K562 (cell line): ENCODE results near the gene ZSWIM3. TPM values are rescaled to one million over a fixed set of nuclear protein-coding genes. Genes with fewer than 3 reads are reported as not detected.
A peak's percentile ranks its signal among the peaks of the same experiment; 100 is the strongest.

ENCODE experiments used
- CBFA2T3 ChIP-seq: fragments of 450-650 bp; IDR thresholded peaks from 2 replicates; pipeline ENCODE4 v1.6.1; 2017
- NFYB ChIP-seq: IDR thresholded peaks from 2 replicates; pipeline ENCODE4 v1.6.1; 2011; ENCODE audit warnings: mild to moderate bottlenecking, moderate library complexity; ENCODE audit not compliant: insufficient read length; ENCODE audit errors: extremely low read depth
- NRF1 ChIP-seq, 2 experiments: fragments of 450-650 bp; IDR thresholded peaks in 1 of 2; conservative IDR thresholded peaks in 1 of 2; 2 replicates each; pipeline ENCODE4 v1.6.1; 2014; ENCODE audit warnings: mild to moderate bottlenecking in 2 of 2
- SAP30 ChIP-seq: fragments of 200-600 bp; sonication (generic); IDR thresholded peaks from 2 replicates; pipeline ENCODE4 v1.6.1; 2012; ENCODE audit warnings: borderline replicate concordance, low read depth, mild to moderate bottlenecking, moderate library complexity, low read length, control low read depth, inconsistent platforms; ENCODE audit not compliant: insufficient read depth, poor library complexity, severe bottlenecking
- ZNF184 ChIP-seq: sonication (generic); formaldehyde crosslinking; IDR thresholded peaks from 2 replicates; pipeline ENCODE4 v1.5.0; 2020; ENCODE audit warnings: missing genetic modification reagents
- polyA plus RNA-seq, 8 experiments: library from polyadenylated mRNA; depleted of rRNA in 4 of 8; stranded (reverse) in 5 of 8; unstranded in 3 of 8; fragments of >200 nt; fragmentation: Nextera tagmentation in 2 of 8; fragmentation: Illumina TruSeq in 1 of 8; extraction: Ambion mirVana in 2 of 8; extraction: Trizol in 1 of 8; gene quantifications; 2 replicates each; pipeline versions ENCODE4 v1.2.1 to v1.2.3, GENCODE V29; 2011 to 2014; ENCODE audit warnings: inconsistent platforms in 1 of 8, missing spikeins in 1 of 8
- total RNA-seq, 7 experiments: library from RNA; depleted of rRNA in 6 of 7; stranded (reverse); fragments of >200 nt in 6 of 7; fragmentation: Illumina TruSeq in 2 of 7; extraction: Trizol in 2 of 7; gene quantifications; 2 replicates each; pipeline versions ENCODE4 v1.2.1 to v1.2.3, GENCODE V29; 2011 to 2021; ENCODE audit warnings: low replicate concordance in 1 of 7
- TF ChIP-seq, protein P1 (sequence below): IDR thresholded peaks from 2 replicates; pipeline ENCODE4 v1.6.1; 2016; ENCODE audit warnings: missing genetic modification characterization, missing compliant biosample characterization
- TF ChIP-seq, protein P2 (sequence below): sonication (generic); formaldehyde crosslinking; IDR thresholded peaks from 2 replicates; pipeline ENCODE4 v1.8.1; 2023; ENCODE audit warnings: mild to moderate bottlenecking, missing genetic modification reagents
- TF ChIP-seq, protein P3 (sequence below): fragments of 150-350 bp; IDR thresholded peaks from 2 replicates; pipeline ENCODE4 v1.6.1; 2014; ENCODE audit warnings: low read depth, mild to moderate bottlenecking, low read length, borderline replicate concordance
- TF ChIP-seq, protein P4 (sequence below): sonication (generic); formaldehyde crosslinking; IDR thresholded peaks from 2 replicates; pipeline ENCODE4 v1.8.1; 2023; ENCODE audit warnings: missing genetic modification reagents, mild to moderate bottlenecking, borderline replicate concordance
- TF ChIP-seq, protein P5 (sequence below), 2 experiments: fragments of 450-650 bp in 1 of 2; sonication (generic) in 1 of 2; formaldehyde crosslinking in 1 of 2; IDR thresholded peaks in 1 of 2; conservative IDR thresholded peaks in 1 of 2; 2 replicates each; pipeline versions ENCODE4 v1.6.1 to v1.8.1; 2016 to 2023; ENCODE audit warnings: mild to moderate bottlenecking in 2 of 2, moderate library complexity in 2 of 2, inconsistent platforms in 1 of 2, missing genetic modification reagents in 1 of 2

The ZSWIM3 gene
- total and polyA plus RNA-seq, 9 of the 15 experiments (the other 6 are each of a cell fraction or from before 2014, with no cell fraction given), result 1.7 to 4.3 (median 2.9) TPM

DNA sequence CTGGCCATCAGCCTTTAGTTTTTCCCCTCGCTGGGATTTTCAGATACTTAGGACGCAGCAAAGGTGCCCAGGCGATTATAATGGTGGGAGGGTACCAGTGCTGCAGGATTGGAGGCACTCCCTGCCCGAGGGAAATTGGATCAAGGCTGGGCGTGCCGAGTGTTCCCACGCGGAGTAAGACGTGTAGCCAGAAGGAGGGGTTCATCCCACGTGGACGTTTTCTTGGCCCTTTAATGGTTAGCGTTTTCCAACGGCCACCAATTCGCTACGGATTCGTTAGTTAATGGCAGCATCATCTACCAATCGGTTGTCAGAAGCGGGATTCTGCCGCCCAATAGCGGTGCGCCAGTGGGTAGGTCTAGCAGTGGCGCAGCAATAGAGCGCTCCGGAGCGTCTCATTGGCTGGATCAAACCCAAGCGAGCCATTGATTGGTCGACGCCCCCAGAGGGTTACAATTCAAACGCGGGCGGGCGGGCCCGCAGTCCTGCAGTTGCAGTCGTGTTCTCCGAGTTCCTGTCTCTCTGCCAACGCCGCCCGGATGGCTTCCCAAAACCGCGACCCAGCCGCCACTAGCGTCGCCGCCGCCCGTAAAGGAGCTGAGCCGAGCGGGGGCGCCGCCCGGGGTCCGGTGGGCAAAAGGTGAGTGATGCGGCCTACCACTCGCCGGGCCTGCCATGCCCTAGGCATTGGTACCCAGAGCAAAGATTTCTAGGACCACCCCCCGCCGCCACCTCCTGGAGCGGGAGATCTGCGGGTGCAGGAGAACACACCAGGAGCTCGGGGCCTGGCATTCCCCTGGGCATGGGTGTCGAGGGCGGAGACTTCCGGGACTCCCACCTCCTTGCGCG, 45.0 kb upstream of the ZSWIM3 start, which contains the start of gene UBE2C (continued):
- TF ChIP-seq, protein P1, sequence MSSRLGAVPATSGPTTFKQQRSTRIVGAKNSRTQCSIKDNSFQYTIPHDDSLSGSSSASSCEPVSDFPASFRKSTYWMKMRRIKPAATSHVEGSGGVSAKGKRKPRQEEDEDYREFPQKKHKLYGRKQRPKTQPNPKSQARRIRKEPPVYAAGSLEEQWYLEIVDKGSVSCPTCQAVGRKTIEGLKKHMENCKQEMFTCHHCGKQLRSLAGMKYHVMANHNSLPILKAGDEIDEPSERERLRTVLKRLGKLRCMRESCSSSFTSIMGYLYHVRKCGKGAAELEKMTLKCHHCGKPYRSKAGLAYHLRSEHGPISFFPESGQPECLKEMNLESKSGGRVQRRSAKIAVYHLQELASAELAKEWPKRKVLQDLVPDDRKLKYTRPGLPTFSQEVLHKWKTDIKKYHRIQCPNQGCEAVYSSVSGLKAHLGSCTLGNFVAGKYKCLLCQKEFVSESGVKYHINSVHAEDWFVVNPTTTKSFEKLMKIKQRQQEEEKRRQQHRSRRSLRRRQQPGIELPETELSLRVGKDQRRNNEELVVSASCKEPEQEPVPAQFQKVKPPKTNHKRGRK (tag), result no peak
- TF ChIP-seq SAP30 (no peak), NRF1 (conservative IDR thresholded peaks at IDR 0.05 in 1 of 2, IDR thresholded peaks at IDR 0.05 in 1 of 2) (no peak), ZNF184 (no peak), CBFA2T3 (no peak), NFYB (peak; percentile 48)
- TF ChIP-seq, protein P2, sequence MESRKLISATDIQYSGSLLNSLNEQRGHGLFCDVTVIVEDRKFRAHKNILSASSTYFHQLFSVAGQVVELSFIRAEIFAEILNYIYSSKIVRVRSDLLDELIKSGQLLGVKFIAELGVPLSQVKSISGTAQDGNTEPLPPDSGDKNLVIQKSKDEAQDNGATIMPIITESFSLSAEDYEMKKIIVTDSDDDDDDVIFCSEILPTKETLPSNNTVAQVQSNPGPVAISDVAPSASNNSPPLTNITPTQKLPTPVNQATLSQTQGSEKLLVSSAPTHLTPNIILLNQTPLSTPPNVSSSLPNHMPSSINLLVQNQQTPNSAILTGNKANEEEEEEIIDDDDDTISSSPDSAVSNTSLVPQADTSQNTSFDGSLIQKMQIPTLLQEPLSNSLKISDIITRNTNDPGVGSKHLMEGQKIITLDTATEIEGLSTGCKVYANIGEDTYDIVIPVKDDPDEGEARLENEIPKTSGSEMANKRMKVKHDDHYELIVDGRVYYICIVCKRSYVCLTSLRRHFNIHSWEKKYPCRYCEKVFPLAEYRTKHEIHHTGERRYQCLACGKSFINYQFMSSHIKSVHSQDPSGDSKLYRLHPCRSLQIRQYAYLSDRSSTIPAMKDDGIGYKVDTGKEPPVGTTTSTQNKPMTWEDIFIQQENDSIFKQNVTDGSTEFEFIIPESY (CRISPR knock-in tag), result peak; percentile 90
- TF ChIP-seq, protein P3, sequence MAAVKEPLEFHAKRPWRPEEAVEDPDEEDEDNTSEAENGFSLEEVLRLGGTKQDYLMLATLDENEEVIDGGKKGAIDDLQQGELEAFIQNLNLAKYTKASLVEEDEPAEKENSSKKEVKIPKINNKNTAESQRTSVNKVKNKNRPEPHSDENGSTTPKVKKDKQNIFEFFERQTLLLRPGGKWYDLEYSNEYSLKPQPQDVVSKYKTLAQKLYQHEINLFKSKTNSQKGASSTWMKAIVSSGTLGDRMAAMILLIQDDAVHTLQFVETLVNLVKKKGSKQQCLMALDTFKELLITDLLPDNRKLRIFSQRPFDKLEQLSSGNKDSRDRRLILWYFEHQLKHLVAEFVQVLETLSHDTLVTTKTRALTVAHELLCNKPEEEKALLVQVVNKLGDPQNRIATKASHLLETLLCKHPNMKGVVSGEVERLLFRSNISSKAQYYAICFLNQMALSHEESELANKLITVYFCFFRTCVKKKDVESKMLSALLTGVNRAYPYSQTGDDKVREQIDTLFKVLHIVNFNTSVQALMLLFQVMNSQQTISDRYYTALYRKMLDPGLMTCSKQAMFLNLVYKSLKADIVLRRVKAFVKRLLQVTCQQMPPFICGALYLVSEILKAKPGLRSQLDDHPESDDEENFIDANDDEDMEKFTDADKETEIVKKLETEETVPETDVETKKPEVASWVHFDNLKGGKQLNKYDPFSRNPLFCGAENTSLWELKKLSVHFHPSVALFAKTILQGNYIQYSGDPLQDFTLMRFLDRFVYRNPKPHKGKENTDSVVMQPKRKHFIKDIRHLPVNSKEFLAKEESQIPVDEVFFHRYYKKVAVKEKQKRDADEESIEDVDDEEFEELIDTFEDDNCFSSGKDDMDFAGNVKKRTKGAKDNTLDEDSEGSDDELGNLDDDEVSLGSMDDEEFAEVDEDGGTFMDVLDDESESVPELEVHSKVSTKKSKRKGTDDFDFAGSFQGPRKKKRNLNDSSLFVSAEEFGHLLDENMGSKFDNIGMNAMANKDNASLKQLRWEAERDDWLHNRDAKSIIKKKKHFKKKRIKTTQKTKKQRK, result no peak
- TF ChIP-seq, protein P4, sequence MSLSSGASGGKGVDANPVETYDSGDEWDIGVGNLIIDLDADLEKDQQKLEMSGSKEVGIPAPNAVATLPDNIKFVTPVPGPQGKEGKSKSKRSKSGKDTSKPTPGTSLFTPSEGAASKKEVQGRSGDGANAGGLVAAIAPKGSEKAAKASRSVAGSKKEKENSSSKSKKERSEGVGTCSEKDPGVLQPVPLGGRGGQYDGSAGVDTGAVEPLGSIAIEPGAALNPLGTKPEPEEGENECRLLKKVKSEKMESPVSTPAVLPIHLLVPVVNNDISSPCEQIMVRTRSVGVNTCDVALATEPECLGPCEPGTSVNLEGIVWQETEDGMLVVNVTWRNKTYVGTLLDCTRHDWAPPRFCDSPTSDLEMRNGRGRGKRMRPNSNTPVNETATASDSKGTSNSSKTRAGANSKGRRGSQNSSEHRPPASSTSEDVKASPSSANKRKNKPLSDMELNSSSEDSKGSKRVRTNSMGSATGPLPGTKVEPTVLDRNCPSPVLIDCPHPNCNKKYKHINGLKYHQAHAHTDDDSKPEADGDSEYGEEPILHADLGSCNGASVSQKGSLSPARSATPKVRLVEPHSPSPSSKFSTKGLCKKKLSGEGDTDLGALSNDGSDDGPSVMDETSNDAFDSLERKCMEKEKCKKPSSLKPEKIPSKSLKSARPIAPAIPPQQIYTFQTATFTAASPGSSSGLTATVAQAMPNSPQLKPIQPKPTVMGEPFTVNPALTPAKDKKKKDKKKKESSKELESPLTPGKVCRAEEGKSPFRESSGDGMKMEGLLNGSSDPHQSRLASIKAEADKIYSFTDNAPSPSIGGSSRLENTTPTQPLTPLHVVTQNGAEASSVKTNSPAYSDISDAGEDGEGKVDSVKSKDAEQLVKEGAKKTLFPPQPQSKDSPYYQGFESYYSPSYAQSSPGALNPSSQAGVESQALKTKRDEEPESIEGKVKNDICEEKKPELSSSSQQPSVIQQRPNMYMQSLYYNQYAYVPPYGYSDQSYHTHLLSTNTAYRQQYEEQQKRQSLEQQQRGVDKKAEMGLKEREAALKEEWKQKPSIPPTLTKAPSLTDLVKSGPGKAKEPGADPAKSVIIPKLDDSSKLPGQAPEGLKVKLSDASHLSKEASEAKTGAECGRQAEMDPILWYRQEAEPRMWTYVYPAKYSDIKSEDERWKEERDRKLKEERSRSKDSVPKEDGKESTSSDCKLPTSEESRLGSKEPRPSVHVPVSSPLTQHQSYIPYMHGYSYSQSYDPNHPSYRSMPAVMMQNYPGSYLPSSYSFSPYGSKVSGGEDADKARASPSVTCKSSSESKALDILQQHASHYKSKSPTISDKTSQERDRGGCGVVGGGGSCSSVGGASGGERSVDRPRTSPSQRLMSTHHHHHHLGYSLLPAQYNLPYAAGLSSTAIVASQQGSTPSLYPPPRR (CRISPR knock-in tag), result no peak
- TF ChIP-seq, protein P5, sequence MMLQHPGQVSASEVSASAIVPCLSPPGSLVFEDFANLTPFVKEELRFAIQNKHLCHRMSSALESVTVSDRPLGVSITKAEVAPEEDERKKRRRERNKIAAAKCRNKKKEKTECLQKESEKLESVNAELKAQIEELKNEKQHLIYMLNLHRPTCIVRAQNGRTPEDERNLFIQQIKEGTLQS (IDR thresholded peaks at IDR 0.05), result 0 out of 2 replicates have a peak, but pooled peaks have one; percentile 11
- TF ChIP-seq, protein P5 (CRISPR knock-in tag; conservative IDR thresholded peaks at IDR 0.05), result no peak
